IPS-18c (cell line): ENCODE data around the gene VEGFA.
A peak's percentile ranks its signal among the peaks of the same experiment; 100 is the strongest.

Experiments used
- H3K4me3 ChIP-seq: 2 replicates; pipeline ENCODE4 v1.7.0; 2013; ENCODE audit warnings: low read depth, mild to moderate bottlenecking, low read length, moderate library complexity; ENCODE audit not compliant: insufficient read depth
- H3K9me3 ChIP-seq: one replicate; pipeline ENCODE4 v1.6.1; 2013; ENCODE audit warnings: mild to moderate bottlenecking, low read length, moderate library complexity; ENCODE audit not compliant: control insufficient read depth, insufficient read depth

Gene VEGFA

GRCh38 chr6:43765776-43766499, 4.1 kb upstream of the VEGFA start:
- Histone ChIP-seq H3K4me3 (no peak overlapping the region), H3K9me3 (no peaks in the 10 kb centered on the region)

GRCh38 chr6:43766500-43766853, 3.5 kb upstream of the VEGFA start:
- H3K4me3 ChIP-seq, result no peak overlapping the region
- no peaks in the 10 kb centered on the region for H3K9me3 ChIP-seq

GRCh38 chr6:43766964-43767461, 3.0 kb upstream of the VEGFA start:
- H3K9me3 ChIP-seq, result no peaks in the 10 kb centered on the region
- no peak overlapping the region for H3K4me3 ChIP-seq

GRCh38 chr6:43767553-43768505, 2.2 kb upstream of the VEGFA start:
- Histone ChIP-seq H3K9me3 (no peaks in the 10 kb centered on the region), H3K4me3 (no peak overlapping the region)

- no peak overlapping the region for H3K4me3 ChIP-seq
- no peaks in the 10 kb centered on the region for H3K9me3 ChIP-seq
Measured at GRCh38 chr6:43768506-43768860, 1.5 kb upstream of the VEGFA start.

GRCh38 chr6:43768983-43769525, 957 bp upstream of the VEGFA start:
- H3K4me3 ChIP-seq, result no peak overlapping the region

GRCh38 chr6:43770372-43771209, 580 bp downstream of the VEGFA start:
- Histone ChIP-seq H3K4me3 (peak overlapping the region; percentile 90), H3K9me3 (no peaks in the 10 kb centered on the region)

More at GRCh38 chr6:43768983-43769525, 957 bp upstream of the VEGFA start:
- H3K9me3 ChIP-seq, result no peaks in the 10 kb centered on the region

GRCh38 chr6:43771210-43771857, 1.3 kb downstream of the VEGFA start:
- H3K4me3 ChIP-seq, result peak overlapping the region; percentile 90
- H3K9me3 ChIP-seq, result no peaks in the 10 kb centered on the region

GRCh38 chr6:43771858-43772680, 2.1 kb downstream of the VEGFA start:
- H3K4me3 ChIP-seq, result peak overlapping the region; percentile 90
- no peaks in the 10 kb centered on the region for H3K9me3 ChIP-seq

GRCh38 chr6:43772681-43773049, 2.7 kb downstream of the VEGFA start:
- H3K9me3 ChIP-seq, result no peaks in the 10 kb centered on the region
- H3K4me3 ChIP-seq, result peak overlapping the region; percentile 90

- Histone ChIP-seq H3K4me3 (peak overlapping the region; percentile 90), H3K9me3 (no peaks in the 10 kb centered on the region)
Measured at GRCh38 chr6:43773050-43773979, 3.3 kb downstream of the VEGFA start.

GRCh38 chr6:43773980-43774775, 4.2 kb downstream of the VEGFA start:
- no peak overlapping the region for H3K4me3 ChIP-seq
- H3K9me3 ChIP-seq, result no peaks in the 10 kb centered on the region

- no peak overlapping the region; the same call in none of the 2 replicates for H3K4me3 ChIP-seq
Measured at GRCh38 chr6:43774776-43775534, 4.9 kb downstream of the VEGFA start.

GRCh38 chr6:43775535-43775885, 5.5 kb downstream of the VEGFA start:
- Histone ChIP-seq H3K9me3 (no peaks in the 10 kb centered on the region), H3K4me3 (no peak overlapping the region)

More at GRCh38 chr6:43774776-43775534, 4.9 kb downstream of the VEGFA start:
- H3K9me3 ChIP-seq, result no peaks in the 10 kb centered on the region
